NCI-H2196 (cell line): ENCODE measurements around the gene VTN.

Experiments
- DNase-seq: peaks from one replicate; lab custom pipeline; 2025; ENCODE audit not compliant: unreplicated experiment; lab: John Stamatoyannopoulos, UW

The VTN gene

DNA sequence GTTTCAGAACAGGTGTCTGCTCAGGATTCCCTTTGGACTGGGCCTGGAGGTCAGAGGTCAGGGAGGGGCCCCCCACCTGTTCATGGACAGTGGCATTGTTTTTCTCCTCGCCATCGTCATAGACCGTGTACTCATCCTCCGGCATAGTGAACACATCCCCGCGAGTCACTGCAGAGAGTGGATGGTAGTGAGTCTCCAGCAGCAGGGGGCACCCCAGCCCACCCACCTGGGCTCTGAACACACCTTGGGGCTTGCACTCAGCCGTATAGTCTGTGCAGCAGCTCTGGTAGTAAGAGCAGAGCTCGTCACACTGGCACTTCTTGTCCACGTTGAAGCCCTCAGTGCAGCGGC lies 448 bp downstream of the VTN start:
- DNase-seq: no peak

GRCh38 chr17:28368915-28369683 lies 1.0 kb downstream of the VTN start:
- DNase-seq: no peak

- no peak for DNase-seq
These were observed 1.7 kb downstream of the VTN start for GRCh38 chr17:28368306-28368831.

DNA sequence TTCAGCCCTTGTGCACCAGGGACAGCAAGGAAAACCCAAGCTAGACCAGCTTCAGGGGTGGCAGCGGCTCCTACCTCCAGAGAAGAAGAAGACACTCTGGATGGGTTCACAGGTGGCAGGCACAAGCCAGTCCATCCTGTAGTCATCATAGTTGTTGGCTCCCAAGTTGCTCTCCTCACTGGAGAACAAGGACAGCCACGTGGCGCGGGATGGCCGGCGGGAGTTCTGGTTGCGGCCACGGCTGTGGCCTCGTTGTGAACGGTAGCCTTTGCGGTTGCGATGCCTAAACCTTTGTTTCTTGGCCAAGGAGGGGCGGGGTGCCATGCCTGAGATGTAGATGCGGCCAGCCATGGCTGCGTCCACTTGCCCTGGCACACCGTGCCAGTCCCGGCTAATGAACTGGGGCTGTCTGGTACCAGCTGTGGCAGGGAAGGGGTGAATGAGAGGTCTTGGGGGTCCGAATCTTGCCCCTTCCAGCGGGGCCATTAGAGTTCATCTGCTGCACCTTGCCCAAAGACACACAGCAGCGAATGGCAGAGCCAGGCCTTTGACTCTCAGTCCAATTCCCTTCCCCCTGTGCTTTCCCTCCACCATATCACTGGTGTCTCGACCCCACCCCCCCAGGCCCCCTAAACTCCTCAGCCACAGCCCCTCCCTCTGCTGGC lies 2.3 kb downstream of the VTN start:
- no peak for DNase-seq

GRCh38 chr17:28366605-28367004 lies 3.5 kb downstream of the VTN start:
- no peak for DNase-seq

GRCh38 chr17:28365487-28365886 lies 4.6 kb downstream of the VTN start:
- no peak for DNase-seq

GRCh38 chr17:28364665-28365363 lies 5.3 kb downstream of the VTN start, which contains the start of gene SEBOX:
SEBOX (minus strand) TSS chr17:28365199; CDS start chr17:28365151, 48 bp downstream.
- no peak for DNase-seq

DNA sequence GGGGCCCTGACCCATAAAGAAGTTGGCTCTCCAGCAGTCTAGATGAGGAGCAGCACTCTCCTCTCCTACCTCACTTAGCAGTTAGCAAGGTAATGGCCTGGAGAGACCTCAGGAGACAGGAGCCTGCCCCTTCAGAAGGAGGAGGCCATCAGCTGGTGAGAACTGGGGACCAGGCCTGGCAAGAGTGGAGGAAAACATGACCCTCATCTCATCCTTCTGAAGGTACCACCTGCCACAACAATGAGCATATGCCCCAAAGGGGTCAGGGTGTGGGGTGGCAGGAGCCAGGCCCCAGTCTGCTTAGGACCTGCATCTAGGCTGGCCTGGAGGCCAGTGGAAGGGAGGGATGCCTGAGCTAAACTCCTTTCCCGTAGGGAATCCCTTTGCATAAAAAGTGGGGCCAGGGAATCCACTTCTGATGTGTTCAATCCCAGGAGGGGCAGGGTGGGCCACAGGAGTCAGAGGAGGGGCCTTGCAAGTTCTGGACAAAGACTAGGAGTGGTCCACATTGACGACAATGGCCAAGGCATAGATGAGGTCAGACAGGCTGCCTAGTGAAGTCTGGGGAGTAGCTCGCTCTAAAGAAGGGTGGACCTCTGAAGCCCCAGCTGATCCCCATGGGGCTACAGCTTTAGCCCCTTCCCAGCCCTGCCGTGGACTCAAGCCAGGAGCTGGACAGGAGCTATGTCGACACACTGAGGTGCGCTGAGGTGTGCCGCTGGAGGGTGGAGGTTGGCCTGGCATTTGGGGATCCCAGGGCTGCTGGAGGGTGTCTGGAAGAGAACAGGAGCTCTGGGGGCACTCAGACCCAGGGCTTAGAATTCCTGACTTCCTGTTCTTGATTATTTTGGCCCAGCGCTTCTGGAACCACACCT lies 6.1 kb downstream of the VTN start:
- no peak for DNase-seq

DNA sequence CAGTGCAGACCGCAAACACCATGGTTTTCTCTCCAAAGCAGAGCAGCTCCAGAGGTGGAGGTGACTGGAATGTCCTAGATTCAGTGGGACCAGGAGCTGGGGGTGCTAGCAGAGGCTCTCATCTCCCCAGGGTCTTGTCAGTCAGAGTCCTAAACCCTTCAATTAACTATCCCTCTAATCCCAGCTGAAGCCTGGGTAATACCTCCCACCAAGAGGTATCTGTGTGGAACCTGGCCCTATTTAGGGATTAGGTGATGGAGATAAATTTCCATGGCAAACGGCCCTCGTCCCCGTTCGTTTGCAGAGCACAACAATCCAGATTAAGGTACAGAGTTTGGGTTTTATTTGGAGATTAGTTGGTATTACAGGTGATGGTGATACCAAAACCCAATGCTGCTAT lies 6.9 kb downstream of the VTN start:
- no peak for DNase-seq

GRCh38 chr17:28357901-28358197 lies 12.3 kb downstream of the VTN start:
- DNase-seq: no peak

DNA sequence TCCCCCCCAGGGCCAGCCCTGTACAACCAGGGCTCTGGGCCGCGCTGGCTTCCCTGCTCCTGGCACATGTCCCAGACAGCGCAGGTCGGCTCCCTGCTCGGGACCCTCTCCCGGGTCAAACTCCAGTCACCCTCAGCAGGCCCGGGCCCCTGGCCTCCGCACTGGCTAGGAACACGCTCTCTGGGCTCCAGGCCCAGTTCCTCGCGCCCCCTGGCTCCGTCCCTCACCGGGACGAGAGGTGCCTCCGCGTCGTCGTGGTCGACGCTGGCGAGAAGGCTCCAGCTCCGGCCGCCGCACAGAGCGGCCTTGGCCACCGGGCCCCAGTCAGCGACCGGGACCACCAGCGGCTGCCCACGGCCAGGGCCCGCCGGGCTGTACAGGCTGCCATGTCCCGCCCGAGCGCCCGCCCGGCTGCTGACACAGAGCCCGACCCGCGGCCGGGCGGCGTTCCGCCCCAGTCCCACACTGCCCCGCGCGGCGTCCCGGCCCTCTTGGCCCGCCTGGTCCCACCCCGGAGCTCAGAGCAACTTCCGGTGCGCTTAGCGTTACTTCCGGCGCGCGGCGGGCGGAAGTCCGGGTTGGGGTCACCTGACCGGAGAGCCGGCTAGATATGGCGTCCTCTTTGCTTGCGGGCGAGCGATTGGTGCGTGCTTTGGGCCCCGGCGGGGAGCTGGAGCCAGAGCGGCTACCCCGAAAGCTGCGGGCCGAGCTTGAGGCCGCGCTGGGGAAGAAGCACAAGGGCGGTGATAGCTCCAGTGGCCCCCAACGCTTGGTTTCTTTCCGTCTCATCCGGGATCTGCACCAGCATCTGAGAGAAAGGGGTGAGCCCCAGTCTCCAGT lies 12.8 kb downstream of the VTN start, which contains the start of gene POLDIP2:
Gene POLDIP2, minus strand, starts transcription at position 467 of the 840 bp plus-strand sequence. Its CDS starts 79 bp downstream, at position 388.
- peak; percentile 80 for DNase-seq

- no peak for DNase-seq
These were observed 19.8 kb downstream of the VTN start for GRCh38 chr17:28350271-28350670.

DNA sequence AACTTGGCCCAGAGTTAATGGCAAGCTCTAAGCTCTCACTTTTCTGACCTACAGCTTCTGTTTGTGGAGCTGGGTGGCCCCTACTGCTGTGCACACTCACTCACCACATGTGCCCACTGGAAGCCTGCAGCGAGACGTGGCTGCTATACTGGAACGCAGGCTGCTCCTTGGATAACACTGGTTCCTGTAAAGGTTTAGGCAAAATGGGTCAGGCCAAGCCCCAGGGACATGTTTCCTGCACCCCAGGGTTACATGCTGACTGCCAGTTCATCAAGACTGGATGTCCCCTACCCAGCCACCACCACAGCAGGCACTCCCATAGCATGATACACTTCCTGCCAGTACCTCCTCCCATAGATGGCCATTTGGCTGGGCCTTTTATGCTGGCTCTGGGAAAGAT lies 21.1 kb downstream of the VTN start:
- DNase-seq: no peak

GRCh38 chr17:28347261-28347891 lies 22.7 kb downstream of the VTN start:
- DNase-seq: no peak

GRCh38 chr17:28346746-28347246 lies 23.3 kb downstream of the VTN start:
- DNase-seq: no peak

- DNase-seq: no peak
These were observed 23.9 kb downstream of the VTN start for GRCh38 chr17:28346199-28346580.

GRCh38 chr17:28345419-28346198 lies 24.5 kb downstream of the VTN start:
- DNase-seq: peak; percentile 38

DNA sequence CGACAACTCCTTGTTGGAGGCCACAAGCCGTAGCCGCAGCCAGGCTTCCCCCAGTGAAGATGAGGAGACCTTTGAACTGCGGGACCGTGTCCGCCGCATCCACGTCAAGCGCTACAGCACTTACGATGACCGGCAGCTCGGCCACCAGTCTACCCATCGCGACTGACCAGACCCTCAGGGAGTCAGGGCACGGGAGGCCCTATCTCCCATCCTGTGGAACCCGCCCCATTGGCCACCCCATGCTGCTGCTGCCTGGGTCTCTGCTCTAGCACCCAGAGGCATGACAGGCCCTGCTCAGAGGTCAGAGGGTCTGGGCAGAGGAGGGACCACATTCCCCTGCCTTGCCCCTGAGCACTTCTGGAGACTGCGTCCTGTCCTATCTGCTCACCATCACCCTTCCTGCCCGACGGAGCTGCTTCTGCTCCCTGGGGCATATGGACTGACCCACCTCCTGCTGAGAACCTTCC lies 25.6 kb downstream of the VTN start:
- DNase-seq: no peak
